ENCODE measurements around the gene GLRA2.

GLRA2 gene

DNA sequence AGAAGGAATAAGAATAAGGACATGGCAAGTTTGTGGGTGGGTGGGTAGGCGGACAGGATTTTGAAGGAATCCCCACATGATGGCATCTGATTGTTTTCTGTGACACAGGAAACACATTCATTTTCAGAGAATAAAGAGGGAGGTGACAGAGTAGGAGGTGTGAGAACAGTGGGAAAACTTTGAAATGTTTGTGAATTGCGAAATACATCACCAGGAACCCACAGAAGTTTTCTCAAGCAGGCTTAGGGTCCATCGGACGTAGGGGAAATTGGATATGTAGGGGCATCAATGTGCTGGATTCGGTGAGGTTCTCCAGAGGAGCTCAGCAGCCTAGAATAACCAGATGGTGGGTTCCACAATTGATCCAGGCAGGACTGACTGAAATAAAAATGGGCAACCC lies 171.6 kb downstream of the GLRA2 start:
- DNase-seq (ENCODE audit: low spot score), result no peak

DNA sequence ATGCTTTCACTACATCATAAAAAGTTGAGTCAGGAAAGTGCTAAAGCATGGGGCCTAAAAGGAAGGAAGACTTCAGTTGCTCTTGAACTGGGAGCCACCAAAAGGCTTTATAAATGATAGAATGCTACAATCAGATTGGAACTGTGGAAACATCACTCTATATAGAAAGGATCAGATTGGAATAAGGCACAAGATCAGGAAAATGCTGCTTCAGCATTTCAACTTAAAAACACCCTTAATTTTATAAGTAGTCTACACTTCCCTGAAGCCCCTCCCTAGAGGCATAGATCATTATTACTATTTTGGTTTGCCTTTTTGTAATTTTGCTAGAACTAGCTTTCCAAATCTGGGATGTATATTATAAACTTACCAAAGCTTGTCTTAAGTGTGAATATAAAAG lies 172.8 kb downstream of the GLRA2 start:
- DNase-seq (ENCODE audit: low spot score), result no peak

DNA sequence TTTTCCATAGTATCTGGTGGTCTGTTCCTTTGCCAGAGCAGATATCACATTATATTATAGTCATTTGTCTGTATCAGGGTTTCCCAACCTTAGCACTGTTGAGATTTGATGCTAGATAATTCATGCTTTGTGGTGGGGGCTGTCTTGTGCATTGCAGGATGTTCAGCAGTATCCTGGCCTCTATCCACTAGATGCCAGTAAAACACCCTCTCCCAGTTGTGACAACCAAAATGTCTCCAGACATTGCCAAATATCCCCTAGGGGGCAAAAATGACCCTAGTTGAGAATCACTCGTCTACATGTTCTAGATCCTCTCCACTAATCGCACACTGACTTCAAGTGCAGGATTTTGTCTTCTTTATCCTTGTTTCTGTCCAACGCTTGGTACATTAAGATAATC lies 182.8 kb downstream of the GLRA2 start:
- DNase-seq (ENCODE audit: low spot score), result peak; percentile 7

DNA sequence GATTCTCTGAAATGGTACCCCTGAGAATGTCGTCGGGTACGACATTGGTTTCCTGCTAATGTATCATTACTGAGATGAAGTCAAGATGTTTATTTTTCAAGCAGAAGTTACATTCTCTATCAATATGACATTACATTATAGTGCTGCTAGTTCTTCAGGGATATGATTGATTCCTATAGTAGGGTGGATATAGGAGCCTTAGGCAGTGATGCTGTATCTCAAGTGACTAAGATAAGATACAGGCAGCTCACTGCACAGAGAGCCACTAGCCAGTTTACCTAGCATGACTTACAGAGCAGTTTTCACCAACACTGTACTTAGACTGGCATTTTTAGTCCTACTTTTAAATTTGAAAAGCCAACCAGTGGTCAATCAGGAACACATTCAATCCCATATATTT lies 188.6 kb downstream of the GLRA2 start:
- no peak for DNase-seq (ENCODE audit: low spot score)

DNA sequence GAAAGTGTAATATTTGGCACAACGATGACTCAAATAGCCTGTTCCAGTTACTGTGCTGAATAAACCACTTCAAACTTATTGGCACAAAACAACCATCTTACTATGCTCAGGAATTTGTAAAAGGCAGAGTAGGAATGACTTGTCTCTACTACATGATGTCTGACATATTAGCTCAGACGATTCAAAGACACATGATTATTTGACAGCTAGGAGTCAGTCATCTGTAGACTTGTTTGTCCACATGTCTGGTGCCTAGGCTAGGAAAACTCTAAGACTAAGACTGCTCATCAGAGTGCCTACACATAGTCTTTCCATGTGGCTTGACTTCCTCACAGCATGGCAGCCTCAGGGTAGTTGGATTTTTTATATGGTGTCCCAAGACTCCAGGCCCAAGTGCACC lies 189.1 kb downstream of the GLRA2 start:
- DNase-seq (ENCODE audit: low spot score), result no peak

DNA sequence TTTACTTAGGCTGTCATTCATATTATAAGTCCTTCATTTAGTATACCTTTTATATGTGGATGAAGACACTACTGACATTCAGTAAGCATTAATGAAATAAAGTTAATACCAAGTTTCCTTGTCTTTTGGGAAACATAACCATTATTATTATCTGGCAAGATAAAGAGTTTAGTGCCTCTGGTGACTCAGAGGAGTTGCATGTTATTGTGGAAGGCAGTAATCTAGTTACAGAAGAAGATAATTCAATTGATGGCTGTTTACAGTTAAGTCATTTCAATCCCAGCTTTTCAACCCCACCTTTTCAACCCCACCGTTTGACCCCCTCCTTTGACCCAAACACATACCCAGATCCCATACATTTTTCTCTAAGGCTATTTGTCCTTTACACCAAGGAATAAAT lies 199.7 kb downstream of the GLRA2 start:
- DNase-seq (ENCODE audit: low spot score), result no peak

DNA sequence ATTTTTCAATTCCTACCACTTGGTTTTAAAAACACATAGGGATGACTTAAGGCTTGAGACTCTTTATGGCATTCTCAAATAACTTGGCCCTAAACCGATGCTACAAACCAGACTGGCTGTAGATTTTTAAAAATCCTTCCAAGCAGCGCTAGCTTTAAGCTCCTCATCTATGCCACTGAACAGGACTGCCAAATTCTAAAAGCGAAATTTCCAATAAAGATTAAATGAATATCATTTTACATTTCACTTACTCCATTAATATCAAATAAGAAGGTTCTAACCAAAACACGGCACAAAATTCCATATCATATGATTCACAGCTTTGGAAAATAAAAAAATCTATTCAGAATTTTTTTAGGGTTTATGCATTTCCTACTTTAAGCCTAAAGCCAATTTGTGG lies 209.3 kb downstream of the GLRA2 start:
- no peak for DNase-seq (ENCODE audit: low spot score)

DNA sequence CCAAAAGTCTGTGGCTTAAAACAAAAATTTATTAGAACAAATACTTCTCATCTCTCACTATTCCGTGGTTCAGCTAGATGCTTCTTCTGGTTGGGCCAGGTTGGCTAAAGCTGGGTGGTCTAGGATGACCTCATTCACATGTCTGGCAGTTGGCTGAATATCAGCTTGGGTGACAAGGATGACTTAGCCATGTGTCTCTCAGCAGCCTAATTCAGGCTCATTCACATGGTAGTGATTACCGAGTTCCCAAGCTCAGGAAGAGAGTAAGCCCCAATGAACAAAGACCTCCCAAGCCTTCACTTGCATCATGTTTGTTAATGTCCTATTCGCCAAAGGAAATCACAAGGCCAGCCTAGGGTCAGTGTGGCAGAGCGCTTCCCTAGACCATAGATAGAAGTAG lies 224.1 kb downstream of the GLRA2 start:
- DNase-seq (ENCODE audit: low spot score), result no peak

DNA sequence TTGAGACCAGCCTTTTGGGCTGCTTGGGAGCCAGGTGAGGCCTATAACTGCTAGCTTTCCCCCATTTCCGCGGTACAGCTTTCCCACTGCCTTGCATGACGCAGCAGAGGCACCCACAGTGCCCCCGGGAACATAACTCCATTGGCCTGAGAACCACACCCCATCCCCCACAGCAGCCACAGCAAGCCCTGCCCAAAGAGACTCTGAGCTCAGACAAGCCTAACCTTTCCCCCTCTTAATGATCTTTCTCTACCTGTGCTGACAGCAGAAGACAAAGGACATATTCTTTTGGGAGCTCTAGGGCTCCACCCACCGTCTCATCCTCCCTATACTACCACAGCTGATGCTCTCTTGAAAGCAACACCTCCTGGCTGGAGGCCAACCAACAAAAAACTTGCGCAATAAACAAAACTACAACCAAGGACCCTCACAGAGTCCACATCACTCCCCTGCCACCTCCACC lies 228.7 kb downstream of the GLRA2 start:
- no peak for DNase-seq (ENCODE audit: low spot score)

DNA sequence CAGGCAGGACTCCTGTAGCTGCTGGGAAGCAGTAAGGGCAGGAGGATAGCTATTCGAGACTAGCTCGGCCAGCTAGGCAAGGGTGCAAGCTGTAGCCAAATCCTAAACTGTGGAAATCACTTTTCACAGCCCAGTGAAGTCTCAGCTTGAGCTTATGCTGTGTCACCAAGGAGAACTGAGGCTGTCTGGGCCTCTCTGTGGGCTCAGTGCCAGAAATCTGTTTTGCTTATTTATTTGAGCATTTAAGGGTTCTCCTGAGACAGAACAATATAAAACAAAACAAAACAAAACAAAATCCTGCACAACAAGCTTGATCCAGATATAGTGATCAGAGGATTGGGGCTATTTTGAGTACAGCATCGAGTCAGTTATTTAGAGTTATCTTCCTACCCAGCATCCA lies 246.1 kb downstream of the GLRA2 start:
- no peak for DNase-seq (ENCODE audit: low spot score)

DNA sequence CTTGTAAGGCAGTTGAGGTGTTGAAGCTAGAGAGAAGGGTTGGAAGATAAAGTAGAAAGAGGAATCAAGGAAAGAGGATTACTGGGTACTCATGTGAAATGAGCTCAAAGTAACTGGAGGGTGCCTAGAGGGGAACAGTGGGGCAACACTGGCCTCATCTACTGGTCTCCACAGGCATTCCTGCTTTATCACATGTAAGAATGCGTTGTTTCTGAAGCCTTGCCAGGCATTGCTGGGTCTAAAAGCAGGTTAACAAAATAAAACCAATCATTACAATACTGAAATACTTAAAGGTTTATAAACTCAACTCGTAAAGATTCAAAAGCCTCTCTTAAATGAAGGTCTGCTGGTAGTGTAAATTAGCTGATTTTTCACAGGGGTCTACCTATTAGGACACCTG lies 247.6 kb downstream of the GLRA2 start:
- no peak for DNase-seq (ENCODE audit: low spot score)

DNA sequence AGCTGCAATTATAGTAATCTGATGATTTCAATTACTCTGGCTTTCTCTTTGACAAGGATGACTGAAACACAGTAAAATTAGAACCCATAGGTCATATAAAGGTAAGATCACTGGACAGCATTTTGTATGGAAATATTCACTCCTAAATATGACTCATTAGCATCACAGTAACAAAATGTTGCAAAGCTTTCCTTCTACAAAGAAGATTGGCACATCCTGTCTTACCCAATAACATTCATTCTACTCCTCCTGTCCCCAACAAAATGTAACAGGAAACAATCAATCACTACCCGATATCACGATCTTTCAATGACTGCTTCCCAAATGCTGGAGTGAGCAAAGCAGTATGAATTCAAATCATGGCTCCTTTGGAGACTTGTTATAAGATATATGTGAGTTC lies 248.2 kb downstream of the GLRA2 start:
- no peak for DNase-seq (ENCODE audit: low spot score)

DNA sequence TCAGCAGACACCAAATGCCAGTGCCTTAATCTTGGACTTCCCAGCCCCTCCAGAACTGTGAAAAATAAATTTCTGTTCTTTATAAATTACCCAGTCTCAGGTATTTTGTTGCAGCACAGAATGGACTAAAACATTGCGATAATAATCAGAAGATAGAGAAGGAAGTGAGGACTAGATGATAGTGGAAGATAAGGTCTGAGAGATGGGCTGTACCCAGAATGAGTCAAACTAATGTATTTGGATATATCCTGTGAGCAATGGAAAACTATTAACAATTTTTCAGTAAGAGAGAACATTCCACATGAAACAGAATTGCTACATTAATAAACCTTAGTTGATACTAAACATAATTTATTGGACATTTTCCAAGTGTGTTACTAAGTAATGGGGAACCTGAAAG lies 250.2 kb downstream of the GLRA2 start:
- no peak for DNase-seq (ENCODE audit: low spot score)
